ENCODE results near the gene MID1. TPM values are rescaled to one million over a fixed set of nuclear protein-coding genes. Genes with fewer than 3 reads are reported as not detected.
A peak's percentile ranks its signal among the peaks of the same experiment; 100 is the strongest.

Gene MID1, protein sequence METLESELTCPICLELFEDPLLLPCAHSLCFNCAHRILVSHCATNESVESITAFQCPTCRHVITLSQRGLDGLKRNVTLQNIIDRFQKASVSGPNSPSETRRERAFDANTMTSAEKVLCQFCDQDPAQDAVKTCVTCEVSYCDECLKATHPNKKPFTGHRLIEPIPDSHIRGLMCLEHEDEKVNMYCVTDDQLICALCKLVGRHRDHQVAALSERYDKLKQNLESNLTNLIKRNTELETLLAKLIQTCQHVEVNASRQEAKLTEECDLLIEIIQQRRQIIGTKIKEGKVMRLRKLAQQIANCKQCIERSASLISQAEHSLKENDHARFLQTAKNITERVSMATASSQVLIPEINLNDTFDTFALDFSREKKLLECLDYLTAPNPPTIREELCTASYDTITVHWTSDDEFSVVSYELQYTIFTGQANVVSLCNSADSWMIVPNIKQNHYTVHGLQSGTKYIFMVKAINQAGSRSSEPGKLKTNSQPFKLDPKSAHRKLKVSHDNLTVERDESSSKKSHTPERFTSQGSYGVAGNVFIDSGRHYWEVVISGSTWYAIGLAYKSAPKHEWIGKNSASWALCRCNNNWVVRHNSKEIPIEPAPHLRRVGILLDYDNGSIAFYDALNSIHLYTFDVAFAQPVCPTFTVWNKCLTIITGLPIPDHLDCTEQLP
- 10 to 100 TPM; 17.0 to 23.4 (median 19.0) TPM for total RNA-seq

GRCh38 chrX:10620121-10620699 lies at the start of gene MID1:
Gene MID1 (minus strand): TSS chrX:10620585. CDS start chrX:10567547, 53,038 bp downstream.
- TF ChIP-seq POLR2AphosphoS5 (IDR thresholded peaks at IDR 0.05) (peak; percentile 41), POLR2A (IDR thresholded peaks at IDR 0.05) (no peak)
- Histone ChIP-seq H3K36me3 (no peaks in the 10 kb centered on the region), H3K27me3 (no peaks in the 10 kb centered on the region), H3K27ac (peak within 1 kb of the TSS; percentile 32 to 82 (median 76)), H3K9me3 (no peaks in the 10 kb centered on the region), H3K4me1 (peaks cover 0 to 20% (median 0%) of the 10 kb centered on the region in 3 donors), H3K4me3 (peak within 1 kb of the TSS; percentile 59 to 65)
- peak; percentile 82 for ATAC-seq
- WGBS, 2 donors (ENCODE audit: low coverage in 1 of 2), result 0 to 9% methylated on average over 1 to 16 of the region's 46 CpGs

GRCh38 chrX:10667143-10667542 lies 46.8 kb upstream of the MID1 start:
- Histone ChIP-seq H3K4me3 (no peak overlapping the region), H3K27me3 (no peaks in the 10 kb centered on the region), H3K9me3 (no peaks in the 10 kb centered on the region), H3K36me3 (no peaks in the 10 kb centered on the region), H3K27ac (no peak overlapping the region), H3K4me1 (no peaks in the 10 kb centered on the region)
- 50 to 71% methylated on average over 1 of the region's 1 CpG for WGBS, 2 donors (ENCODE audit: low coverage in 1 of 2)
- TF ChIP-seq POLR2A (IDR thresholded peaks at IDR 0.05) (no peak), EP300 (IDR thresholded peaks at IDR 0.05) (no peak), POLR2AphosphoS5 (IDR thresholded peaks at IDR 0.05) (no peak)
- TF ChIP-seq, protein P1, sequence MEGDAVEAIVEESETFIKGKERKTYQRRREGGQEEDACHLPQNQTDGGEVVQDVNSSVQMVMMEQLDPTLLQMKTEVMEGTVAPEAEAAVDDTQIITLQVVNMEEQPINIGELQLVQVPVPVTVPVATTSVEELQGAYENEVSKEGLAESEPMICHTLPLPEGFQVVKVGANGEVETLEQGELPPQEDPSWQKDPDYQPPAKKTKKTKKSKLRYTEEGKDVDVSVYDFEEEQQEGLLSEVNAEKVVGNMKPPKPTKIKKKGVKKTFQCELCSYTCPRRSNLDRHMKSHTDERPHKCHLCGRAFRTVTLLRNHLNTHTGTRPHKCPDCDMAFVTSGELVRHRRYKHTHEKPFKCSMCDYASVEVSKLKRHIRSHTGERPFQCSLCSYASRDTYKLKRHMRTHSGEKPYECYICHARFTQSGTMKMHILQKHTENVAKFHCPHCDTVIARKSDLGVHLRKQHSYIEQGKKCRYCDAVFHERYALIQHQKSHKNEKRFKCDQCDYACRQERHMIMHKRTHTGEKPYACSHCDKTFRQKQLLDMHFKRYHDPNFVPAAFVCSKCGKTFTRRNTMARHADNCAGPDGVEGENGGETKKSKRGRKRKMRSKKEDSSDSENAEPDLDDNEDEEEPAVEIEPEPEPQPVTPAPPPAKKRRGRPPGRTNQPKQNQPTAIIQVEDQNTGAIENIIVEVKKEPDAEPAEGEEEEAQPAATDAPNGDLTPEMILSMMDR (IDR thresholded peaks at IDR 0.05), result no peak
- no peak for ATAC-seq

DNA sequence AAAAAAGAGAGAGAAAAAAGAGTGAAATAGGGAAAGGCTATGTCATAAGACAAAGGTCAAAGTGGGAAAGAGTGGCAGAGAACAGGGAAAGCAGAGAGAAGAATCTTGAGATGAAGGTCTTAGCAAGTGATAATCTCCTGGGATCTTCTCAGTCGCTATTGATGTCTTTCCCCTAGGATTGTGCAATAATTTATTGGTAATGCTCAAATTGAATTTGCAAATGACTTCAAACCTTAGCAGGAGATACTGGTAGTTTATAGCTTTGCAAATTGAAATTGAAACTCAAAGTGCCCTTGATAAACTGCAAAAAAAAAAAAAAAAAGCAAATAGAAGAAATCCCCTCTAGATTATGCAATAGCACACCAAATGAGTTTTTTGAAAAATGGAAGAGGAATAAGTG lies 45.7 kb upstream of the MID1 start:
- no peak overlapping the region for H3K27ac ChIP-seq
- no peak for ATAC-seq
- no peak overlapping the region for H3K4me3 ChIP-seq
- no peaks in the 10 kb centered on the region for H3K36me3 ChIP-seq
- 43 to 83% methylated on average over 1 of the region's 1 CpG for WGBS, 2 donors (ENCODE audit: low coverage in 1 of 2)
- no peaks in the 10 kb centered on the region for H3K4me1 ChIP-seq
- H3K9me3 ChIP-seq, result no peaks in the 10 kb centered on the region
- no peaks in the 10 kb centered on the region for H3K27me3 ChIP-seq
- TF ChIP-seq POLR2A (IDR thresholded peaks at IDR 0.05) (no peak), POLR2AphosphoS5 (IDR thresholded peaks at IDR 0.05) (no peak), EP300 (IDR thresholded peaks at IDR 0.05) (no peak)
- TF ChIP-seq, protein P1 (IDR thresholded peaks at IDR 0.05), result no peak

DNA sequence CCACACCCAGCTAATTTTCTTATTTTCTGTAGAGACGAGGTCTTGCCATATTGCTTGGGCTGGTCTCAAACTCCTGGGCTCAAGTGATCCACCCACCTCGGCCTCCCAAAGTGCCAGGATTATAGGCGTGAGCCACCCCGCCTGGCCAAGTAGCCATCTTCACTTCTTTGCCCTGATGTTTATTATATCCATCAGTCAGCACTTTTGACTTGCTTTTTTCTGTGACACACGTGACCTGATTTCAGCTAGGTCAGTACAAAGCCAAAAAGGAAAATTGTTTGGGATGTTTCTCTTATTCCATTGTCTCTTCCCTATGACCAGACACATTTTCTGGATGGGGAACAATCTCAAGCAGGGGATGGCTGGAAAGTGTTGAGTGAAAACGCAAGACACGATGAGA lies 45.3 kb upstream of the MID1 start:
- H3K4me3 ChIP-seq, result no peak overlapping the region
- TF ChIP-seq, protein P1 (IDR thresholded peaks at IDR 0.05), result no peak
- TF ChIP-seq POLR2A (IDR thresholded peaks at IDR 0.05), result no peak
- no peak for TF ChIP-seq EP300 (IDR thresholded peaks at IDR 0.05)
- no peak for TF ChIP-seq POLR2AphosphoS5 (IDR thresholded peaks at IDR 0.05)
- no peak for ATAC-seq
- H3K27me3 ChIP-seq, result no peaks in the 10 kb centered on the region
- no peaks in the 10 kb centered on the region for H3K9me3 ChIP-seq
- no peaks in the 10 kb centered on the region for H3K4me1 ChIP-seq
- 100% methylated on average over 1 of the region's 7 CpGs; no CpG with 5 or more reads in 1 of the 2 donors for WGBS, 2 donors (ENCODE audit: low coverage in 1 of 2)
- no peaks in the 10 kb centered on the region for H3K36me3 ChIP-seq
- no peak overlapping the region for H3K27ac ChIP-seq

DNA sequence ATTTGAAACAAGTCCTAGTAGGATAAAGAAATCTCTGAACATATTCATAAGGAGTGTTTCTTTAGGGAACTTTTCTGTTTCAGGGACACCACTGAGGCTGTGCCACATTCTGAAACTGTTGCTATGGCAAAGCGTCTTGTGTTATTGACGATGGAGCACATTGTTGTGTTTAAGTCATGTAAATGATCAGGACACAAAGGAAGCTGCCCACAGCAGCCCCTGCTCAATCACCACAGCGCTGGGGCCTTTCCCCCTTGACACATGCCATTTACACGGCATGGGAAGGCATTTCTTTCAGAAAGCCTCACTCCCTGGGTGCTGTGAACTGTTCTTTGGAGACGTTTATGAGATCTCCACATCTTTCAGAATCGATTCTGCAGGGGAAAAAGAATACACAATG lies 39.8 kb upstream of the MID1 start:
- no peak for TF ChIP-seq POLR2A (IDR thresholded peaks at IDR 0.05)
- TF ChIP-seq, protein P1 (IDR thresholded peaks at IDR 0.05), result no peak
- no peak for TF ChIP-seq EP300 (IDR thresholded peaks at IDR 0.05)
- no peak for TF ChIP-seq POLR2AphosphoS5 (IDR thresholded peaks at IDR 0.05)
- Histone ChIP-seq H3K36me3 (no peaks in the 10 kb centered on the region), H3K4me3 (no peak overlapping the region), H3K4me1 (no peaks in the 10 kb centered on the region), H3K9me3 (no peaks in the 10 kb centered on the region), H3K27me3 (no peaks in the 10 kb centered on the region), H3K27ac (no peak overlapping the region)
- 40 to 54% methylated on average over 3 to 5 of the region's 6 CpGs for WGBS, 2 donors (ENCODE audit: low coverage in 1 of 2)
- no peak for ATAC-seq
